H1 (cell line): ENCODE results near the gene CDH16. TPM values are rescaled to one million over a fixed set of nuclear protein-coding genes. Genes with fewer than 3 reads are reported as not detected.
A peak's percentile ranks its signal among the peaks of the same experiment; 100 is the strongest.

ENCODE experiments used
- CTCF ChIA-PET: fragments of 300-600 bp; sonication (Branson Sonifier 250); formaldehyde crosslinking; loops from one replicate; lab custom pipeline; 2021; ENCODE audit not compliant: partially characterized antibody; lab: Charles Lee
- POLR2A ChIA-PET: fragments of 300-600 bp; sonication (Branson Sonifier 250); formaldehyde crosslinking; loops from one replicate; lab custom pipeline; 2021; ENCODE audit warnings: inconsistent platforms; ENCODE audit not compliant: partially characterized antibody; lab: Charles Lee
- DNase-seq, 2 experiments: peaks; one replicate each; pipeline versions ENCODE4 v3.0.0 to v3.0.0-alpha.2; 2010 to 2022; ENCODE audit warnings: low spot score in 2 of 2, low read depth in 1 of 2, mixed read lengths in 1 of 2
- FAIRE-seq: peaks from 2 replicates; lab custom pipeline; 2011; peaks lifted over from hg19 to GRCh38; lab: Jason Lieb, UNC
- H2AFZ ChIP-seq: 2 replicates; pipeline ENCODE4 v1.8.1; 2012; ENCODE audit warnings: low read length, inconsistent platforms
- H2AK5ac ChIP-seq: 2 replicates; pipeline ENCODE4 v1.6.1; 2013; ENCODE audit warnings: low read depth, low read length
- H2BK120ac ChIP-seq: replicated peaks from 2 replicates; pipeline ENCODE3; 2013; ENCODE audit warnings: low read depth, low read length, inconsistent platforms
- H2BK12ac ChIP-seq: 2 replicates; pipeline ENCODE4 v1.6.1; 2013; ENCODE audit warnings: low read depth, low read length
- H2BK15ac ChIP-seq: 2 replicates; pipeline ENCODE4 v1.6.1; 2013; ENCODE audit warnings: low read length
- H2BK20ac ChIP-seq: 2 replicates; pipeline ENCODE4 v1.6.1; 2013; ENCODE audit warnings: low read length
- H2BK5ac ChIP-seq: 2 replicates; pipeline ENCODE4 v1.6.1; 2013; ENCODE audit warnings: low read depth, low read length
- H3K14ac ChIP-seq: 2 replicates; pipeline ENCODE4 v1.6.1; 2013; ENCODE audit warnings: inconsistent platforms; ENCODE audit not compliant: insufficient read length
- H3K18ac ChIP-seq: 2 replicates; pipeline ENCODE4 v1.6.1; 2013; ENCODE audit warnings: low read length; ENCODE audit errors: extremely low read depth
- H3K23ac ChIP-seq: 2 replicates; pipeline ENCODE4 v1.6.1; 2013; ENCODE audit warnings: inconsistent platforms; ENCODE audit not compliant: insufficient read length
- H3K23me2 ChIP-seq: 2 replicates; pipeline ENCODE4 v1.6.1; 2013; ENCODE audit warnings: low read depth, low read length
- H3K27ac ChIP-seq: 2 replicates; pipeline ENCODE4 v1.6.1; 2011; ENCODE audit warnings: low read depth, low read length, inconsistent platforms
- H3K27me3 ChIP-seq, 4 experiments: replicated peaks in 1 of 4; 1 replicate in 1 of 4; 2 replicates in 3 of 4; pipeline versions ENCODE4 v1.6.1 to v1.8.1; 2011 to 2013; ENCODE audit warnings: low read length in 3 of 4, mild to moderate bottlenecking in 3 of 4, inconsistent platforms in 2 of 4, mixed read lengths in 2 of 4, moderate library complexity in 1 of 4; ENCODE audit not compliant: control insufficient read depth in 3 of 4, insufficient read depth in 3 of 4; ENCODE audit errors: extremely low read depth in 1 of 4
- H3K36me3 ChIP-seq, 4 experiments: 2 replicates each; pipeline versions ENCODE4 v1.6.1 to v1.8.1; 2011 to 2013; ENCODE audit warnings: mild to moderate bottlenecking in 4 of 4, low read length in 3 of 4, moderate library complexity in 2 of 4, control low read depth in 1 of 4, inconsistent platforms in 1 of 4; ENCODE audit not compliant: insufficient read depth in 4 of 4, control insufficient read depth in 2 of 4
- H3K4ac ChIP-seq: replicated peaks from 2 replicates; pipeline ENCODE3; 2013; ENCODE audit warnings: low read length, low read depth, mixed read lengths, inconsistent platforms; ENCODE audit not compliant: insufficient read length
- H3K4me1 ChIP-seq, 4 experiments: replicated peaks in 1 of 4; 1 replicate in 1 of 4; 2 replicates in 3 of 4; pipeline versions ENCODE4 v1.6.1 to v1.8.1; 2011 to 2013; ENCODE audit warnings: low read length in 3 of 4, inconsistent platforms in 2 of 4, mixed read lengths in 1 of 4; ENCODE audit not compliant: insufficient read depth in 4 of 4, control insufficient read depth in 3 of 4
- H3K4me2 ChIP-seq, 2 experiments: 2 replicates each; pipeline versions ENCODE4 v1.6.1 to v1.8.1; 2011 to 2013; ENCODE audit warnings: low read depth in 2 of 2, low read length in 2 of 2, control low read depth in 1 of 2, inconsistent platforms in 1 of 2, mild to moderate bottlenecking in 1 of 2; ENCODE audit not compliant: insufficient read depth in 1 of 2
- H3K4me3 ChIP-seq, 4 experiments: fragments of 200-600, 300-600 bp in 1 of 4; sonication (generic), shearing (Covaris generic), sonication (Bioruptor Twin) in 1 of 4; 2 replicates each; pipeline versions ENCODE4 v1.5.1 to v1.8.1; 2011 to 2016; ENCODE audit warnings: low read length in 4 of 4, low read depth in 3 of 4, control low read depth in 2 of 4, inconsistent platforms in 2 of 4, mild to moderate bottlenecking in 2 of 4, mixed read lengths in 1 of 4, moderate library complexity in 1 of 4; ENCODE audit not compliant: insufficient read depth in 2 of 4; ENCODE audit errors: extremely low read depth in 1 of 4
- H3K56ac ChIP-seq: replicated peaks from 2 replicates; pipeline ENCODE3; 2013; ENCODE audit warnings: low read depth, mild to moderate bottlenecking, mixed read lengths, low read length, inconsistent platforms; ENCODE audit not compliant: insufficient read length
- H3K79me1 ChIP-seq: 2 replicates; pipeline ENCODE4 v1.6.1; 2013; ENCODE audit warnings: low read depth, low read length, control low read depth
- H3K79me2 ChIP-seq, 2 experiments: 2 replicates each; pipeline versions ENCODE4 v1.6.1 to v1.8.1; 2012 to 2013; ENCODE audit warnings: low read length in 2 of 2, mild to moderate bottlenecking in 2 of 2, inconsistent platforms in 1 of 2; ENCODE audit not compliant: insufficient read depth in 2 of 2, control insufficient read depth in 1 of 2
- H3K9ac ChIP-seq, 4 experiments: replicated peaks in 1 of 4; 1 replicate in 1 of 4; 2 replicates in 3 of 4; pipeline versions ENCODE4 v1.6.1 to v1.8.1; 2011 to 2013; ENCODE audit warnings: low read depth in 3 of 4, low read length in 3 of 4, control low read depth in 2 of 4, mild to moderate bottlenecking in 2 of 4, moderate library complexity in 2 of 4, inconsistent platforms in 1 of 4; ENCODE audit errors: extremely low read depth in 1 of 4
- H3K9me3 ChIP-seq, 2 experiments: 2 replicates each; pipeline versions ENCODE4 v1.6.1 to v1.8.1; 2012 to 2013; ENCODE audit warnings: mild to moderate bottlenecking in 2 of 2, moderate library complexity in 2 of 2, control low read depth in 1 of 2, inconsistent platforms in 1 of 2, low read depth in 1 of 2, low read length in 1 of 2, mixed read lengths in 1 of 2; ENCODE audit not compliant: insufficient read depth in 2 of 2
- H4K20me1 ChIP-seq, 2 experiments: replicated peaks in 1 of 2; 2 replicates each; pipeline versions ENCODE3 to v1.8.1; 2011 to 2013; ENCODE audit warnings: inconsistent platforms in 2 of 2, low read length in 2 of 2, mild to moderate bottlenecking in 1 of 2; ENCODE audit not compliant: insufficient read depth in 2 of 2, control insufficient read depth in 1 of 2
- H4K5ac ChIP-seq: 2 replicates; pipeline ENCODE4 v1.6.1; 2013; ENCODE audit warnings: low read length, low read depth, mixed read lengths, inconsistent platforms; ENCODE audit not compliant: insufficient read length
- H4K8ac ChIP-seq: 2 replicates; pipeline ENCODE4 v1.8.0; 2013; ENCODE audit warnings: mild to moderate bottlenecking, moderate library complexity, low read length, inconsistent platforms; ENCODE audit not compliant: insufficient read depth; ENCODE audit errors: extremely low read depth
- H4K91ac ChIP-seq: replicated peaks from 2 replicates; pipeline ENCODE3; 2013; ENCODE audit warnings: low read length, mixed read lengths, inconsistent platforms; ENCODE audit not compliant: insufficient read length
- BACH1 ChIP-seq: IDR thresholded peaks from 2 replicates; pipeline ENCODE4 v1.6.1; 2012; ENCODE audit warnings: low read length, improper control_type of control experiment
- BRCA1 ChIP-seq: IDR thresholded peaks from 2 replicates; pipeline ENCODE4 v1.6.1; 2012; ENCODE audit warnings: low read depth, low read length, improper control_type of control experiment
- CEBPB ChIP-seq: IDR thresholded peaks from 2 replicates; pipeline ENCODE4 v1.6.1; 2012; ENCODE audit warnings: low read depth, low read length
- EZH2 ChIP-seq: fragments of 200-600 bp; sonication (generic); IDR thresholded peaks from 2 replicates; pipeline ENCODE4 v1.7.1; 2012; ENCODE audit warnings: low read depth, mild to moderate bottlenecking, moderate library complexity, low read length, inconsistent platforms; ENCODE audit not compliant: severe bottlenecking
- GTF2F1 ChIP-seq: IDR thresholded peaks from 2 replicates; pipeline ENCODE4 v1.6.1; 2012; ENCODE audit warnings: low read depth, low read length, improper control_type of control experiment, borderline replicate concordance
- HDAC2 ChIP-seq, 2 experiments: fragments of 300-600 bp in 1 of 2; sonication (generic) in 1 of 2; IDR thresholded peaks; 2 replicates each; pipeline ENCODE4 v1.6.1; 2011 to 2012; ENCODE audit warnings: low read depth in 2 of 2, low read length in 2 of 2, mild to moderate bottlenecking in 2 of 2, moderate library complexity in 2 of 2, borderline replicate concordance in 1 of 2, inconsistent platforms in 1 of 2
- PHF8 ChIP-seq: fragments of 200-600 bp; sonication (generic); conservative IDR thresholded peaks from 2 replicates; pipeline ENCODE4 v1.7.1; 2012; ENCODE audit warnings: low read depth, mild to moderate bottlenecking, inconsistent platforms, low read length, moderate library complexity
- RFX5 ChIP-seq: IDR thresholded peaks from 2 replicates; pipeline ENCODE4 v1.6.1; 2011; ENCODE audit warnings: low read depth, low read length, improper control_type of control experiment, borderline replicate concordance
- SRF ChIP-seq: IDR thresholded peaks from 2 replicates; pipeline ENCODE4 v1.6.1; 2011; ENCODE audit warnings: mild to moderate bottlenecking, low read depth, low read length, moderate library complexity
- WGBS, 2 experiments: shearing (Covaris generic) in 1 of 2; methylation state at CpG; one replicate each; pipeline versions ENCODE4 v1.1.6 to v1.1.7; 2013 to 2015; ENCODE audit warnings: low lambda C conversion rate in 2 of 2, mixed read lengths in 2 of 2, inconsistent platforms in 1 of 2, low coverage in 1 of 2, missing lambda C conversion rate in 1 of 2; ENCODE audit not compliant: insufficient replicate concordance in 2 of 2, insufficient coverage in 1 of 2, insufficient read length in 1 of 2; ENCODE audit errors: extremely low coverage in 1 of 2, missing lambda C conversion rate in 1 of 2; 5-methylcytosine and 5-hydroxymethylcytosine counted together
- polyA plus RNA-seq, 7 experiments: library from polyadenylated mRNA; depleted of rRNA in 3 of 7; stranded (reverse) in 5 of 7; unstranded in 2 of 7; fragments of >200 nt in 5 of 7; fragments of 200-250 nt in 2 of 7; gene quantifications; 1 replicate in 5 of 7; 2 replicates in 1 of 7; 4 replicates in 1 of 7; pipeline versions ENCODE4 v1.2.1 to v1.2.3, GENCODE V29; 2011 to 2013; ENCODE audit warnings: missing spikeins in 2 of 7, mixed read lengths in 2 of 7
- total RNA-seq: library from RNA; stranded (reverse); fragmentation: NEBNext Ultra II Directional; extraction: Animal tissue kit (Norgen Biotek cat#: 25700); gene quantifications from 2 replicates; pipeline ENCODE4 v1.2.1, GENCODE V29; 2021

Gene CDH16
- total and polyA plus RNA-seq, 2 of the 8 experiments (the other 6 are each of a cell fraction or from before 2014, with no cell fraction given): not detected

- Histone ChIP-seq H2BK5ac (no peak overlapping the region), H2AFZ (no peak overlapping the region), H2BK15ac (0 out of 2 replicates have a peak overlapping the region, but pooled peaks have one; percentile 49), H3K23ac (no peak overlapping the region), H3K36me3 (no peaks in the 10 kb centered on the region), H4K20me1 (peaks cover 0 to 2% of the 10 kb centered on the region in 2 experiments), H2BK20ac (no peak overlapping the region), H3K14ac (no peak overlapping the region), H2AK5ac (no peak overlapping the region), H3K79me1 (no peaks in the 10 kb centered on the region), H3K4me3 (no peak overlapping the region), H3K9me3 (no peaks in the 10 kb centered on the region), H2BK120ac (no peak overlapping the region), H3K9ac (no peak overlapping the region), H3K18ac (no peak overlapping the region), H4K8ac (peak overlapping the region; percentile 84), H3K4me1 (peaks cover 0 to 3% (median 0%) of the 10 kb centered on the region in 4 experiments; a peak in 2 of 7 replicates), H3K79me2 (no peaks in the 10 kb centered on the region), H3K4me2 (no peak overlapping the region), H4K91ac (no peak overlapping the region), H4K5ac (no peak overlapping the region), H3K56ac (no peak overlapping the region), H3K23me2 (peaks cover 3% of the 10 kb centered on the region; the same call in 1 of the 2 replicates), H3K4ac (no peak overlapping the region), H3K27me3 (no peaks in the 10 kb centered on the region; a peak in 3 of 7 replicates), H3K27ac (no peak overlapping the region), H2BK12ac (no peak overlapping the region)
- CTCF ChIA-PET: interaction anchor here (0.7 to 42.0 kb wide), 21 partner anchors 5 to 234 kb away, joined by 3 to 1009 read pairs (median 4); partner anchors contain the start of genes CDH16, CES3, CIAO2B and PDP2
- FAIRE-seq (no peak), DNase-seq (no peak)
- WGBS, 2 experiments: 82% methylated on average over 14 of the region's 14 CpGs; no CpG with 5 or more reads in 1 of the 2 experiments
- POLR2A ChIA-PET: interaction anchor here (0.7 to 1.7 kb wide), 2 partner anchors 14 to 26 kb away, joined by 3 to 5 read pairs; no protein-coding TSS in a partner anchor
- TF ChIP-seq SRF (no peak), CEBPB (no peak), BRCA1 (no peak), EZH2 (no peak), BACH1 (no peak), PHF8 (no peak), HDAC2 (IDR thresholded peaks at IDR 0.05; ENCODE audit: borderline replicate concordance in 1 of 2, low read depth in 2 of 2, low read length in 2 of 2) (no peak), GTF2F1 (no peak), RFX5 (no peak)
These were observed 8.3 kb downstream of the CDH16 start for GRCh38 chr16:66910175-66910940.
